IMR-90 (cell line): ENCODE data around the gene CCDC9. TPM values are rescaled to one million over a fixed set of nuclear protein-coding genes. Genes with fewer than 3 reads are reported as not detected.

ENCODE experiments used
- CTCF ChIP-seq: conservative IDR thresholded peaks from 2 replicates; pipeline ENCODE4 v1.5.1; 2012; ENCODE audit warnings: mild to moderate bottlenecking, low read depth, low read length, improper control_type of control experiment
- polyA plus RNA-seq, 3 experiments: library from polyadenylated mRNA; depleted of rRNA; stranded (reverse); fragments of >200 nt; gene quantifications; 2 replicates each; pipeline ENCODE4 v1.2.3, GENCODE V29; 2012; ENCODE audit warnings: low replicate concordance in 1 of 3
- total RNA-seq: library from RNA; depleted of rRNA; stranded (reverse); fragments of >200 nt; gene quantifications from 2 replicates; pipeline ENCODE4 v1.2.3, GENCODE V29; 2012

Gene CCDC9
- total and polyA plus RNA-seq, 2 of the 4 experiments (the other 2 are of a cell fraction) = 2.9 to 8.6 TPM

GRCh38 chr19:47231215-47232054 lies 24.9 kb upstream of the CCDC9 start (continued):
- TF ChIP-seq CTCF = no peak
